SK-N-SH (cell line): ENCODE measurements around the gene LRATD1. TPM values are rescaled to one million over a fixed set of nuclear protein-coding genes. Genes with fewer than 3 reads are reported as not detected.
A peak's percentile ranks its signal among the peaks of the same experiment; 100 is the strongest.

Experiments used
- CTCF ChIA-PET: fragments of 300-600, 350-600 bp; formaldehyde crosslinking; extraction: SDS; loops from one replicate; lab custom pipeline; 2021; lab: Yijun Ruan, JAX
- POLR2A ChIA-PET: fragments of 350-600 bp; sonication (Branson Sonifier 250); formaldehyde crosslinking; extraction: SDS; loops from one replicate; lab custom pipeline; 2020; ENCODE audit warnings: antibody characterized with exemption, inconsistent platforms; lab: Yijun Ruan, JAX
- DNase-seq: peaks from one replicate; pipeline ENCODE4 v3.0.0; 2012
- H2AFZ ChIP-seq: fragments of 200-600 bp; sonication (generic); 2 replicates; pipeline ENCODE4 v1.8.1; 2016; ENCODE audit warnings: antibody characterized with exemption, mild to moderate bottlenecking, low read depth
- H3F3A ChIP-seq: fragments of 200-600 bp; sonication (generic); replicated peaks from 2 replicates; pipeline ENCODE3; 2016; ENCODE audit warnings: antibody characterized with exemption, mild to moderate bottlenecking; ENCODE audit not compliant: insufficient read depth
- H3K27ac ChIP-seq, 2 experiments: fragments of 200-500 bp in 1 of 2; fragments of 200-600 bp in 1 of 2; sonication (Bioruptor generic) in 1 of 2; sonication (generic), shearing (Covaris generic) in 1 of 2; 2 replicates each; pipeline versions ENCODE4 v1.5.1 to v1.6.1; 2014 to 2016; ENCODE audit warnings: low read depth in 2 of 2, inconsistent platforms in 1 of 2, low read length in 1 of 2, mild to moderate bottlenecking in 1 of 2, mixed read lengths in 1 of 2
- H3K27me3 ChIP-seq: fragments of 200-600 bp; sonication (generic), shearing (Covaris generic); 2 replicates; pipeline ENCODE4 v1.6.1; 2016; ENCODE audit warnings: mixed run types; ENCODE audit not compliant: insufficient read depth
- H3K36me3 ChIP-seq, 2 experiments: fragments of 200-500 bp in 1 of 2; fragments of 200-600 bp in 1 of 2; sonication (Bioruptor generic) in 1 of 2; sonication (generic) in 1 of 2; replicated peaks in 1 of 2; 2 replicates each; pipeline versions ENCODE3 to v1.5.1; 2014 to 2016; ENCODE audit warnings: low read length in 1 of 2, mild to moderate bottlenecking in 1 of 2; ENCODE audit not compliant: insufficient read depth in 2 of 2, control insufficient read depth in 1 of 2
- H3K4me1 ChIP-seq, 2 experiments: fragments of 200-500 bp in 1 of 2; fragments of 200-600 bp in 1 of 2; sonication (Bioruptor generic) in 1 of 2; sonication (generic), shearing (Covaris generic) in 1 of 2; 2 replicates each; pipeline versions ENCODE4 v1.5.1 to v1.6.1; 2014 to 2016; ENCODE audit warnings: low read depth in 1 of 2, low read length in 1 of 2, mixed run types in 1 of 2; ENCODE audit not compliant: insufficient read depth in 2 of 2, control insufficient read depth in 1 of 2
- H3K4me2 ChIP-seq: fragments of 200-600 bp; sonication (generic), shearing (Covaris generic); 2 replicates; pipeline ENCODE4 v1.6.1; 2017; ENCODE audit warnings: mixed run types
- H3K4me3 ChIP-seq, 2 experiments: fragments of 200-500 bp in 1 of 2; fragments of 200-600 bp in 1 of 2; sonication (Bioruptor generic) in 1 of 2; sonication (generic), shearing (Covaris generic) in 1 of 2; 2 replicates each; pipeline versions ENCODE4 v1.5.1 to v1.8.1; 2014 to 2016; ENCODE audit warnings: low read depth in 2 of 2, inconsistent platforms in 1 of 2, low read length in 1 of 2, mild to moderate bottlenecking in 1 of 2, mixed read lengths in 1 of 2, moderate library complexity in 1 of 2
- H3K79me2 ChIP-seq: fragments of 200-600 bp; sonication (generic); 2 replicates; pipeline ENCODE4 v1.8.1; 2017; ENCODE audit warnings: mild to moderate bottlenecking; ENCODE audit not compliant: insufficient read depth
- H3K9ac ChIP-seq: fragments of 200-600 bp; sonication (generic); 2 replicates; pipeline ENCODE4 v1.6.1; 2017; ENCODE audit warnings: mixed run types
- H3K9me2 ChIP-seq: fragments of 200-600 bp; sonication (generic); 2 replicates; pipeline ENCODE4 v1.6.1; 2017; ENCODE audit warnings: mixed run types
- H3K9me3 ChIP-seq: fragments of 200-600 bp; sonication (generic); 2 replicates; pipeline ENCODE4 v1.6.1; 2017; ENCODE audit warnings: mixed run types, mild to moderate bottlenecking, moderate library complexity
- H4K20me1 ChIP-seq: fragments of 200-600 bp; sonication (generic); 2 replicates; pipeline ENCODE4 v1.6.1; 2017; ENCODE audit warnings: mild to moderate bottlenecking, mixed run types; ENCODE audit not compliant: insufficient read depth
- ELF1 ChIP-seq: IDR thresholded peaks from 2 replicates; pipeline ENCODE4 v1.4.0; 2012
- EP300 ChIP-seq, 2 experiments: IDR thresholded peaks; 2 replicates each; pipeline versions ENCODE4 v1.4.0 to v1.6.1; 2012; ENCODE audit warnings: borderline replicate concordance in 1 of 2, low read depth in 1 of 2, low read length in 1 of 2
- EZH2phosphoT487 ChIP-seq: fragments of 200-600 bp; sonication (generic); IDR thresholded peaks from 2 replicates; pipeline ENCODE4 v1.6.1; 2017; ENCODE audit warnings: low read depth, mixed run types, mild to moderate bottlenecking, antibody characterized with exemption, moderate library complexity, borderline replicate concordance
- FOXJ3 ChIP-seq: sonication (generic); formaldehyde crosslinking; IDR thresholded peaks from 2 replicates; pipeline ENCODE4 v1.5.1; 2020; ENCODE audit warnings: mild to moderate bottlenecking, missing genetic modification reagents
- FOXM1 ChIP-seq: IDR thresholded peaks from 2 replicates; pipeline ENCODE4 v1.4.0; 2012; ENCODE audit warnings: low read depth, mild to moderate bottlenecking
- GATA2 ChIP-seq: sonication (generic); formaldehyde crosslinking; IDR thresholded peaks from 2 replicates; pipeline ENCODE4 v1.5.0; 2020; ENCODE audit warnings: mild to moderate bottlenecking, missing genetic modification reagents
- JUND ChIP-seq: IDR thresholded peaks from 2 replicates; pipeline ENCODE4 v1.4.0; 2012
- MAX ChIP-seq: IDR thresholded peaks from 2 replicates; pipeline ENCODE4 v1.4.0; 2012; ENCODE audit warnings: low read depth
- MEF2A ChIP-seq: IDR thresholded peaks from 2 replicates; pipeline ENCODE4 v1.4.0; 2012; ENCODE audit warnings: low read depth, borderline replicate concordance
- PBX3 ChIP-seq: IDR thresholded peaks from 2 replicates; pipeline ENCODE4; 2012
- REST ChIP-seq: IDR thresholded peaks from 2 replicates; pipeline ENCODE4 v1.6.1; 2012; ENCODE audit warnings: mild to moderate bottlenecking, low read depth, low read length, moderate library complexity
- TAF1 ChIP-seq: IDR thresholded peaks from 2 replicates; pipeline ENCODE4 v1.6.1; 2012; ENCODE audit warnings: low read depth, mild to moderate bottlenecking, low read length, moderate library complexity, borderline replicate concordance
- TCF12 ChIP-seq: IDR thresholded peaks from 2 replicates; pipeline ENCODE4 v1.4.0; 2012
- TEAD4 ChIP-seq: IDR thresholded peaks from 2 replicates; pipeline ENCODE4 v1.4.0; 2012; ENCODE audit warnings: mild to moderate bottlenecking, borderline replicate concordance; ENCODE audit not compliant: insufficient read depth
- USF1 ChIP-seq: IDR thresholded peaks from 2 replicates; pipeline ENCODE4 v1.4.0; 2012; ENCODE audit warnings: low read depth, borderline replicate concordance
- USF2 ChIP-seq: fragments of 150-350 bp; IDR thresholded peaks from 2 replicates; pipeline ENCODE4 v1.6.1; 2017; ENCODE audit warnings: antibody characterized with exemption, low read length, low read depth, borderline replicate concordance
- WGBS: methylation state at CpG from one replicate; pipeline ENCODE4 v1.1.6; 2017; ENCODE audit warnings: low lambda C conversion rate; 5-methylcytosine and 5-hydroxymethylcytosine counted together
- polyA plus RNA-seq, 3 experiments: library from polyadenylated mRNA; depleted of rRNA; stranded (reverse); fragments of >200 nt; gene quantifications; 2 replicates each; pipeline ENCODE4 v1.2.3, GENCODE V29; 2012

The LRATD1 gene
- polyA plus RNA-seq, 1 of the 3 experiments (the other 2 are of a cell fraction), result 0.84 TPM

- 85% methylated on average over 2 of the region's 2 CpGs for WGBS
- H3K36me3 ChIP-seq, result no peaks in the 10 kb centered on the region
- H3K4me1 ChIP-seq, result no peaks in the 10 kb centered on the region
- H3K4me3 ChIP-seq, result no peak overlapping the region
- DNase-seq, result no peak
- H3K9me3 ChIP-seq, result no peaks in the 10 kb centered on the region
- no peak overlapping the region for H3K4me2 ChIP-seq
- no peaks in the 10 kb centered on the region for H3F3A ChIP-seq
- H3K79me2 ChIP-seq, result no peaks in the 10 kb centered on the region
- H4K20me1 ChIP-seq, result no peaks in the 10 kb centered on the region
- no peaks in the 10 kb centered on the region for H3K27me3 ChIP-seq
- no peak overlapping the region for H3K27ac ChIP-seq
- CTCF ChIA-PET, result interaction anchor here (1.1 to 1.4 kb wide), 2 partner anchors 16 to 21 kb away, joined by 3 read pairs; no protein-coding TSS in a partner anchor
- H3K9ac ChIP-seq, result no peak overlapping the region
- no peaks in the 10 kb centered on the region for H3K9me2 ChIP-seq
- TF ChIP-seq USF2, result no peak
- no peak overlapping the region for H2AFZ ChIP-seq
- POLR2A ChIA-PET, result no interaction called here
Observed at GRCh38 chr2:14583059-14583458, 49.5 kb upstream of the LRATD1 start.

GRCh38 chr2:14583802-14584201 lies 48.7 kb upstream of the LRATD1 start:
- no peaks in the 10 kb centered on the region for H3F3A ChIP-seq
- no peak overlapping the region for H3K9ac ChIP-seq
- WGBS, result 37% methylated on average over 4 of the region's 4 CpGs
- ChIA-PET POLR2A (no interaction called here), CTCF (interaction anchor here (1.4 kb wide), 1 partner anchor 17 kb away, joined by 3 read pairs; no protein-coding TSS in a partner anchor)
- H3K4me1 ChIP-seq, result no peaks in the 10 kb centered on the region
- no peaks in the 10 kb centered on the region for H3K36me3 ChIP-seq
- no peak overlapping the region for H3K27ac ChIP-seq
- no peak overlapping the region for H3K4me3 ChIP-seq
- H3K9me2 ChIP-seq, result no peaks in the 10 kb centered on the region
- H2AFZ ChIP-seq, result peak overlapping the region; percentile 20; the same call in 1 of the 2 replicates
- H3K79me2 ChIP-seq, result no peaks in the 10 kb centered on the region
- no peak for TF ChIP-seq FOXJ3 (CRISPR knock-in tag)
- TF ChIP-seq JUND, result no peak
- TF ChIP-seq MAX, result no peak
- no peak for TF ChIP-seq GATA2 (CRISPR knock-in tag)
- TF ChIP-seq EZH2phosphoT487, result no peak
- TF ChIP-seq TAF1, result no peak
- no peak for TF ChIP-seq PBX3
- no peak for TF ChIP-seq FOXM1
- no peak for TF ChIP-seq TCF12
- no peak for TF ChIP-seq REST
- TF ChIP-seq ELF1, result no peak
- no peak for TF ChIP-seq MEF2A
- no peak for TF ChIP-seq USF1
- no peak for TF ChIP-seq TEAD4
- no peak for TF ChIP-seq EP300 (IDR thresholded peaks at IDR 0.05; ENCODE audit: borderline replicate concordance in 1 of 2, low read depth in 1 of 2, low read length in 1 of 2)
- no peak overlapping the region for H3K4me2 ChIP-seq
- no peaks in the 10 kb centered on the region for H3K9me3 ChIP-seq
- no peaks in the 10 kb centered on the region for H3K27me3 ChIP-seq
- no peaks in the 10 kb centered on the region for H4K20me1 ChIP-seq
- DNase-seq, result no peak
